Measurements from ENCODE around the gene GLP1R.
"Not testable (repeated sequence)": the region's sequence is repeated elsewhere in the genome, so short reads cannot be mapped to it uniquely, and the experiment has no call there.

DNA sequence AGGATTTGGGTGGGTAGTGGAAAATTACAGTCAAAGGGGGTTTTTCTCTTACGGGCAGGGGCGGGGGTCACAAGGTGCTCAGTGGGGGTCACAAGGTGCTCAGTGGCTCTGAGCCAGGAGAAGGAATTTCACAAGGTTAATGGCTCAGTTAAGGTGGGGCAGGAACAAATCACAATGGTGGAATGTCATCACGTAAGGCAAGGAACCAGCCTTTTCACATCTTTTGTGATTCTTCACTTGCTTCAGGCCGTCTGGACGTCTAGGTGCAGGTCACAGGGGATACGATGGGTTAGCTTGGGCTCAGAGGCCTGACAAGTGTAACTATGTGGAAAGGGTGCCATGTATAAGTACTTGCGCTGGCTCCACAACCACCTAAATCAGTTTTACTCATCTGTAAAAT is 87.6 kb downstream of the GLP1R start:
- TF ChIP-seq, protein P1, sequence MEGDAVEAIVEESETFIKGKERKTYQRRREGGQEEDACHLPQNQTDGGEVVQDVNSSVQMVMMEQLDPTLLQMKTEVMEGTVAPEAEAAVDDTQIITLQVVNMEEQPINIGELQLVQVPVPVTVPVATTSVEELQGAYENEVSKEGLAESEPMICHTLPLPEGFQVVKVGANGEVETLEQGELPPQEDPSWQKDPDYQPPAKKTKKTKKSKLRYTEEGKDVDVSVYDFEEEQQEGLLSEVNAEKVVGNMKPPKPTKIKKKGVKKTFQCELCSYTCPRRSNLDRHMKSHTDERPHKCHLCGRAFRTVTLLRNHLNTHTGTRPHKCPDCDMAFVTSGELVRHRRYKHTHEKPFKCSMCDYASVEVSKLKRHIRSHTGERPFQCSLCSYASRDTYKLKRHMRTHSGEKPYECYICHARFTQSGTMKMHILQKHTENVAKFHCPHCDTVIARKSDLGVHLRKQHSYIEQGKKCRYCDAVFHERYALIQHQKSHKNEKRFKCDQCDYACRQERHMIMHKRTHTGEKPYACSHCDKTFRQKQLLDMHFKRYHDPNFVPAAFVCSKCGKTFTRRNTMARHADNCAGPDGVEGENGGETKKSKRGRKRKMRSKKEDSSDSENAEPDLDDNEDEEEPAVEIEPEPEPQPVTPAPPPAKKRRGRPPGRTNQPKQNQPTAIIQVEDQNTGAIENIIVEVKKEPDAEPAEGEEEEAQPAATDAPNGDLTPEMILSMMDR (conservative IDR thresholded peaks at IDR 0.05; ENCODE audit: low read depth, low read length), result not testable (repeated sequence)
- not testable (repeated sequence) for TF ChIP-seq EZH2 (IDR thresholded peaks at IDR 0.05; ENCODE audit: borderline replicate concordance, low read depth, low read length, poor library complexity, severe bottlenecking)
